ENCODE measurements around the gene PCNX1. TPM values are rescaled to one million over a fixed set of nuclear protein-coding genes. Genes with fewer than 3 reads are reported as not detected.

Gene PCNX1
- total and polyA plus RNA-seq, 9 of the 15 experiments (the other 6 are each of a cell fraction or from before 2014, with no cell fraction given): 0.30 to 4.5 (median 2.3) TPM

DNA sequence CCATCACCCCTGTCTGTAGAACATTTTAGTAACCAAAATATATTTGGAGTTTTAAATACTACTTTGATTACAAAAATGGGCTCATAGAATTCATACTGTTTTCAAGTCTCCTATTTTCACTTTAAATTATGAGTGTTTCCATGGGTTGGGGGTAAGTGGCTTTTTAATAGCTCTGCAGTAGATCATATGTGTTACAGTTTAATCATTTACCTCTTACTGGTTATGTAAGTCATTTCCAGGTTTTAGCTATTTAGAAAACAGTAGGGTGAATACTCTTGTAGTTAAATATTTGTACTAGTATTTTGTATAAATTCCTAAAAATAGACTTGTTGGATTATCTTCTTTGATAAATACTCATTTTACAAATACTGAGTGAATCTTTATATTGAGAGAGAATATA, 8.2 kb downstream of the PCNX1 start (continued):
- TF ChIP-seq, protein P1, sequence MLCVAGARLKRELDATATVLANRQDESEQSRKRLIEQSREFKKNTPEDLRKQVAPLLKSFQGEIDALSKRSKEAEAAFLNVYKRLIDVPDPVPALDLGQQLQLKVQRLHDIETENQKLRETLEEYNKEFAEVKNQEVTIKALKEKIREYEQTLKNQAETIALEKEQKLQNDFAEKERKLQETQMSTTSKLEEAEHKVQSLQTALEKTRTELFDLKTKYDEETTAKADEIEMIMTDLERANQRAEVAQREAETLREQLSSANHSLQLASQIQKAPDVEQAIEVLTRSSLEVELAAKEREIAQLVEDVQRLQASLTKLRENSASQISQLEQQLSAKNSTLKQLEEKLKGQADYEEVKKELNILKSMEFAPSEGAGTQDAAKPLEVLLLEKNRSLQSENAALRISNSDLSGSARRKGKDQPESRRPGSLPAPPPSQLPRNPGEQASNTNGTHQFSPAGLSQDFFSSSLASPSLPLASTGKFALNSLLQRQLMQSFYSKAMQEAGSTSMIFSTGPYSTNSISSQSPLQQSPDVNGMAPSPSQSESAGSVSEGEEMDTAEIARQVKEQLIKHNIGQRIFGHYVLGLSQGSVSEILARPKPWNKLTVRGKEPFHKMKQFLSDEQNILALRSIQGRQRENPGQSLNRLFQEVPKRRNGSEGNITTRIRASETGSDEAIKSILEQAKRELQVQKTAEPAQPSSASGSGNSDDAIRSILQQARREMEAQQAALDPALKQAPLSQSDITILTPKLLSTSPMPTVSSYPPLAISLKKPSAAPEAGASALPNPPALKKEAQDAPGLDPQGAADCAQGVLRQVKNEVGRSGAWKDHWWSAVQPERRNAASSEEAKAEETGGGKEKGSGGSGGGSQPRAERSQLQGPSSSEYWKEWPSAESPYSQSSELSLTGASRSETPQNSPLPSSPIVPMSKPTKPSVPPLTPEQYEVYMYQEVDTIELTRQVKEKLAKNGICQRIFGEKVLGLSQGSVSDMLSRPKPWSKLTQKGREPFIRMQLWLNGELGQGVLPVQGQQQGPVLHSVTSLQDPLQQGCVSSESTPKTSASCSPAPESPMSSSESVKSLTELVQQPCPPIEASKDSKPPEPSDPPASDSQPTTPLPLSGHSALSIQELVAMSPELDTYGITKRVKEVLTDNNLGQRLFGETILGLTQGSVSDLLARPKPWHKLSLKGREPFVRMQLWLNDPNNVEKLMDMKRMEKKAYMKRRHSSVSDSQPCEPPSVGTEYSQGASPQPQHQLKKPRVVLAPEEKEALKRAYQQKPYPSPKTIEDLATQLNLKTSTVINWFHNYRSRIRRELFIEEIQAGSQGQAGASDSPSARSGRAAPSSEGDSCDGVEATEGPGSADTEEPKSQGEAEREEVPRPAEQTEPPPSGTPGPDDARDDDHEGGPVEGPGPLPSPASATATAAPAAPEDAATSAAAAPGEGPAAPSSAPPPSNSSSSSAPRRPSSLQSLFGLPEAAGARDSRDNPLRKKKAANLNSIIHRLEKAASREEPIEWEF (CRISPR knock-in tag; IDR thresholded peaks at IDR 0.05): no peak
- TF ChIP-seq RBFOX2 (IDR thresholded peaks at IDR 0.05; ENCODE audit: low read depth, low read length): no peak
- no peak for TF ChIP-seq FOXK1 (CRISPR knock-in tag; IDR thresholded peaks at IDR 0.05; ENCODE audit: borderline replicate concordance)
- TF ChIP-seq ZBTB7A (IDR thresholded peaks at IDR 0.05; ENCODE audit: borderline replicate concordance, control insufficient read depth, low read depth, low read length): no peak
- TF ChIP-seq, protein P2, sequence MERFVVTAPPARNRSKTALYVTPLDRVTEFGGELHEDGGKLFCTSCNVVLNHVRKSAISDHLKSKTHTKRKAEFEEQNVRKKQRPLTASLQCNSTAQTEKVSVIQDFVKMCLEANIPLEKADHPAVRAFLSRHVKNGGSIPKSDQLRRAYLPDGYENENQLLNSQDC (CRISPR knock-in tag; IDR thresholded peaks at IDR 0.05): no peak
- no peak for TF ChIP-seq MECOM (CRISPR knock-in tag; IDR thresholded peaks at IDR 0.05)
- TF ChIP-seq XRCC5 (IDR thresholded peaks at IDR 0.05; ENCODE audit: low read depth, low read length): no peak
- TF ChIP-seq, protein P3, sequence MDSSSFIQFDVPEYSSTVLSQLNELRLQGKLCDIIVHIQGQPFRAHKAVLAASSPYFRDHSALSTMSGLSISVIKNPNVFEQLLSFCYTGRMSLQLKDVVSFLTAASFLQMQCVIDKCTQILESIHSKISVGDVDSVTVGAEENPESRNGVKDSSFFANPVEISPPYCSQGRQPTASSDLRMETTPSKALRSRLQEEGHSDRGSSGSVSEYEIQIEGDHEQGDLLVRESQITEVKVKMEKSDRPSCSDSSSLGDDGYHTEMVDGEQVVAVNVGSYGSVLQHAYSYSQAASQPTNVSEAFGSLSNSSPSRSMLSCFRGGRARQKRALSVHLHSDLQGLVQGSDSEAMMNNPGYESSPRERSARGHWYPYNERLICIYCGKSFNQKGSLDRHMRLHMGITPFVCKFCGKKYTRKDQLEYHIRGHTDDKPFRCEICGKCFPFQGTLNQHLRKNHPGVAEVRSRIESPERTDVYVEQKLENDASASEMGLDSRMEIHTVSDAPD (CRISPR knock-in tag; IDR thresholded peaks at IDR 0.05): no peak
- TF ChIP-seq, protein P4, sequence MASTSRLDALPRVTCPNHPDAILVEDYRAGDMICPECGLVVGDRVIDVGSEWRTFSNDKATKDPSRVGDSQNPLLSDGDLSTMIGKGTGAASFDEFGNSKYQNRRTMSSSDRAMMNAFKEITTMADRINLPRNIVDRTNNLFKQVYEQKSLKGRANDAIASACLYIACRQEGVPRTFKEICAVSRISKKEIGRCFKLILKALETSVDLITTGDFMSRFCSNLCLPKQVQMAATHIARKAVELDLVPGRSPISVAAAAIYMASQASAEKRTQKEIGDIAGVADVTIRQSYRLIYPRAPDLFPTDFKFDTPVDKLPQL (IDR thresholded peaks at IDR 0.05; ENCODE audit: extremely low read depth, insufficient read length): no peak
